Body of pancreas (tissue), 4 donors: ENCODE data around the gene CMSS1.

Experiments
- POLR2A ChIP-seq, 3 donors: fragments of 450-650 bp; IDR thresholded peaks; one replicate each; pipeline ENCODE4 v1.6.1; 2016; ENCODE audit warnings: antibody characterized with exemption in 3 of 3, mild to moderate bottlenecking in 2 of 3
- TF ChIP-seq, protein P1 (sequence below), 7 experiments: fragments of 450-650 bp in 4 of 7; fragments of 200-600 bp in 3 of 7; sonication (generic) in 3 of 7; IDR thresholded peaks; one replicate each; pipeline ENCODE4 v1.5.1; 2016 to 2019; ENCODE audit warnings: antibody characterized with exemption in 7 of 7

- TF ChIP-seq, protein P1, sequence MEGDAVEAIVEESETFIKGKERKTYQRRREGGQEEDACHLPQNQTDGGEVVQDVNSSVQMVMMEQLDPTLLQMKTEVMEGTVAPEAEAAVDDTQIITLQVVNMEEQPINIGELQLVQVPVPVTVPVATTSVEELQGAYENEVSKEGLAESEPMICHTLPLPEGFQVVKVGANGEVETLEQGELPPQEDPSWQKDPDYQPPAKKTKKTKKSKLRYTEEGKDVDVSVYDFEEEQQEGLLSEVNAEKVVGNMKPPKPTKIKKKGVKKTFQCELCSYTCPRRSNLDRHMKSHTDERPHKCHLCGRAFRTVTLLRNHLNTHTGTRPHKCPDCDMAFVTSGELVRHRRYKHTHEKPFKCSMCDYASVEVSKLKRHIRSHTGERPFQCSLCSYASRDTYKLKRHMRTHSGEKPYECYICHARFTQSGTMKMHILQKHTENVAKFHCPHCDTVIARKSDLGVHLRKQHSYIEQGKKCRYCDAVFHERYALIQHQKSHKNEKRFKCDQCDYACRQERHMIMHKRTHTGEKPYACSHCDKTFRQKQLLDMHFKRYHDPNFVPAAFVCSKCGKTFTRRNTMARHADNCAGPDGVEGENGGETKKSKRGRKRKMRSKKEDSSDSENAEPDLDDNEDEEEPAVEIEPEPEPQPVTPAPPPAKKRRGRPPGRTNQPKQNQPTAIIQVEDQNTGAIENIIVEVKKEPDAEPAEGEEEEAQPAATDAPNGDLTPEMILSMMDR (IDR thresholded peaks at IDR 0.05), result no peak
- TF ChIP-seq POLR2A (IDR thresholded peaks at IDR 0.05), result no peak
These were observed 166.5 kb downstream of the CMSS1 start for GRCh38 chr3:99984139-99984538.
